ENCODE results near the gene NPM1. TPM values are rescaled to one million over a fixed set of nuclear protein-coding genes. Genes with fewer than 3 reads are reported as not detected.
A peak's percentile ranks its signal among the peaks of the same experiment; 100 is the strongest.
"Not testable (repeated sequence)": the region's sequence is repeated elsewhere in the genome, so short reads cannot be mapped to it uniquely, and the experiment has no call there.

NPM1 gene
- total RNA-seq, 2 experiments from 2014 or later, result 1,119 to 1,157 TPM

DNA sequence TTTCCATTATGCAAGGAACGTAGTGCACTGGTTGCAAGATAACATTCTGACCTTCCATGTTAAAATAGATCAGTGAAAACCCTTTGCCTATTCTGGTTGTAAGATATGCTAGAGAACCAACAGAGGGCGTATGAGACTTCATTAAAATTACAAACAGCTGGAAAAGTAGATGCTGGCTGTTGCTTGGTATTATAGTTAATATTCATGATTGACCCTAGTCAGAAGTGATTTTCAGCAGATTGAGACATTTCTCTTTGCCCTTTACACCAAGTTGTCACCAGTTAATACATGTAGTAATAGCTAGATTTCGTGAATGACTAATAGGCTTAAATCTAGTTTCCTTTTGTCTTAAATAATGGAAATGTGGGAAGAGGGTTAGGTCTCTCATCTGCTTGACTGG lies 18.0 kb downstream of the NPM1 start:
- Mint-ChIP-seq H3K27me3 (no peaks in the 10 kb centered on the region), H3K9me3 (no peaks in the 10 kb centered on the region), H3K4me3 (no peak overlapping the region), H3K36me3 (ENCODE audit: low read depth) (peaks cover 69% of the 10 kb centered on the region), H3K27ac (no peak overlapping the region), H3K4me1 (peaks cover 52% of the 10 kb centered on the region)
- DNase-seq, result no peak
- ChIA-PET CTCF (interaction anchor here (0.9 to 1.5 kb wide), 6 partner anchors 9 to 19 kb away, joined by 3 to 8 read pairs (median 4); no protein-coding TSS in a partner anchor), POLR2A (interaction anchor here (0.7 to 2.1 kb wide), 5 partner anchors 9 to 505 kb away, joined by 3 to 13 read pairs (median 3); no protein-coding TSS in a partner anchor)

DNA sequence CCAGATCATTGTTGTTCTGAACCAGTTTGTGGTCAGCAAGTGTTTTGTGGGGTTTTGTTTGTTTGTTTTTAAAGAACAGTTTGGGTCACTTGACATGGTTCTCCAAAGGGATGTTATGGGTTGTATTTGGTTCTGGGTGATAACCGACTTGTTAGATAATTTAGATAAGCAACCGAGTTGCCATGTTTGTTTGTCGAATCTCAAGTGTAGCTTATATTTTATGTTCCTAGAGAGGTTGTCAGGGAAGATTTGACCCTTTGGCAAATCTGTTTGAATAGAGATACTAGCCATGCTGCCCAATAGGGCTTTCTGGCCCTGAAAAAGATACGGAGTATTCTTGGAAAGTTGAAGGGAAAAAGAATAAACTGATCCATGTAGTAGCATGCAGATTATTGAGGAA lies 19.6 kb downstream of the NPM1 start:
- ChIA-PET POLR2A (no interaction called here), CTCF (interaction anchor here (4.6 kb wide), 1 partner anchor 11 kb away, joined by 17 read pairs; the partner anchor contains the start of gene FGF18)
- DNase-seq, result no peak
- H3K27me3 Mint-ChIP-seq, result no peaks in the 10 kb centered on the region
- no peak overlapping the region for H3K27ac Mint-ChIP-seq
- peaks cover 50% of the 10 kb centered on the region for H3K4me1 Mint-ChIP-seq
- no peak overlapping the region for H3K4me3 Mint-ChIP-seq
- no peaks in the 10 kb centered on the region for H3K9me3 Mint-ChIP-seq
- H3K36me3 Mint-ChIP-seq (ENCODE audit: low read depth), result peaks cover 68% of the 10 kb centered on the region

DNA sequence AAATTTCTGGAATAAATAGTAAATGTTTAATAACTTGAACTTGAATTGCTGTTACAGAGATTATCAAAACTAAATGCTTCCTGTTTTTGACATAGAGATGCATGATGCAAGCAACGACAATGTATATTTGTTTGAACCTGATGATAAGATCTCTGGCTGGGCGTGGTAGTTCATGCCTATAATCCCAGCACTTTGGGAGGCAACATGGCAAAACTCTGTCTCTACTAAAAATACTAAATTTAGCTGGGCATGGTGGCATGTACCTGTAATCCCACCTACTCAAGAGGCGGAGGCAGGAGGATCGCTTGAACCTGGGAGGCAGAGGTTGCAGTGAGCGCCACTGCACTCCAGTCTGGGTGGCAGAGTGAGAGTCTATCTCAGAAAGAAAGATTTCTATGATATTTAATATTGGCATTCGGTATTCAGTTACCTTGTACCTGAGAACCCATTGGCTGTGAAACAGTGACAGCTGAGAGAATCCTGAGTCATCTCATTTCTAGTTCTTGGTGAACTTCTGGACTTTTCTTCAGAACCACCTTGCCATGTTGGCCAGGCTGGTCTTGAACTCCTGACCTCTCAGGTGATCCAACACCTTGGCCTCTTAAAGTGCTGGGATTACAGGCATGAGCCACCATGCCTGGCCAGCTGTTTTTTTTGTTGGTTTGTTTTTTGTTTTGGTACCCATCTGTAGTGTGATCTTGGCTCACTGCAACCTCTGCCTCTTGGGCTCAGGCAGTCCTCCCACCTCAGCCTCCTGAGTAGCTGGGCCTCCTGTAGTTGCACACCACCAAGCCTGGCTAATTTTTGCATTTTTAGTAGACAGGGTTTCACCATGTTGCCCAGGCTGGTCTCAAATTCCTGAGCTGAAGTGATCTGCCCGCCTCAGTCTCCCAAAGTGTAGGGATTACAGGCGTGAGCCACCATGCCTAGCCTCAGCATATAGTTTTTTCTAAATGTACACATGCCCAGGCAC lies 21.8 kb downstream of the NPM1 start:
- POLR2A ChIA-PET, result interaction anchor here (4.4 kb wide), 1 partner anchor 21 kb away, joined by 32 read pairs; the partner anchor contains the start of gene NPM1
- Mint-ChIP-seq H3K27me3 (no peaks in the 10 kb centered on the region), H3K36me3 (ENCODE audit: low read depth) (peaks cover 74% of the 10 kb centered on the region), H3K9me3 (no peaks in the 10 kb centered on the region), H3K27ac (peak overlapping the region; percentile 71), H3K4me1 (peaks cover 51% of the 10 kb centered on the region), H3K4me3 (no peak overlapping the region)
- DNase-seq, result no peak
- CTCF ChIA-PET, result interaction anchor here (4.6 kb wide), 1 partner anchor 9 kb away, joined by 17 read pairs; the partner anchor contains the start of gene FGF18

DNA sequence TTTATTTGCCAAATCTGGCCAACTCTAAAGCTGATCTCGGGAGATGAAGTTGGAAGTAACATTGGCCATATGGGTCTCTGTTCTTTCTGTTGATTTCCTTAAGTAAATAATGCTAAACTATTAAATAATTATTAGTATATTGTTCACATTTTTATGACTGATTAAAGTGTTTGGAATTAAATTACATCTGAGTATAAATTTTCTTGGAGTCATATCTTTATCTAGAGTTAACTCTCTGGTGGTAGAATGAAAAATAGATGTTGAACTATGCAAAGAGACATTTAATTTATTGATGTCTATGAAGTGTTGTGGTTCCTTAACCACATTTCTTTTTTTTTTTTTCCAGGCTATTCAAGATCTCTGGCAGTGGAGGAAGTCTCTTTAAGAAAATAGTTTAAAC lies 22.5 kb downstream of the NPM1 start:
- Mint-ChIP-seq H3K36me3 (ENCODE audit: low read depth) (peaks cover 69% of the 10 kb centered on the region), H3K9me3 (no peaks in the 10 kb centered on the region), H3K4me1 (peaks cover 48% of the 10 kb centered on the region), H3K27ac (no peak overlapping the region), H3K4me3 (no peak overlapping the region), H3K27me3 (no peaks in the 10 kb centered on the region)
- ChIA-PET CTCF (interaction anchor here (4.6 kb wide), 1 partner anchor 8 kb away, joined by 17 read pairs; the partner anchor contains the start of gene FGF18), POLR2A (interaction anchor here (1.1 to 4.4 kb wide), 2 partner anchors 22 to 24 kb away, joined by 4 to 32 read pairs; partner anchors contain the start of gene NPM1)
- no peak for DNase-seq

DNA sequence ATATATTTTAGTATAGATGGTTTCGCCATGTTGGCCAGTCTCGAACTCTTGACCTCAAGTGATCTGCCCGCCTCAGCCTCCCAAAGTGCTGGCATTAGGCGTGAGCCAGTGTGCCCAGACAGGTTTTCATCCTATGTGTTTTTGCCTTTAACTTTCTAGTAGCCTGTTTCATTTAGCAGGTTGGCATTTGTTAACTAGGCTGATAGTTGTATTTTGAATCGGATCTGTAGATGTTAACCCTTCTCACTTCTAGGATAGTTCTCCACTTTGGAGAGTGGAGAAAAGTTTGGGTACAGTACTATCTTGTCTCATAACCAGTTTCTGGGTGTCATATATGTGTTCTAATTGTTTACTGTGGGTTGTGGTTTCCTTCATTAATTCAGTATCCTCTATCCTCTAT lies 24.5 kb downstream of the NPM1 start:
- ChIA-PET POLR2A (no interaction called here), CTCF (no interaction called here)

DNA sequence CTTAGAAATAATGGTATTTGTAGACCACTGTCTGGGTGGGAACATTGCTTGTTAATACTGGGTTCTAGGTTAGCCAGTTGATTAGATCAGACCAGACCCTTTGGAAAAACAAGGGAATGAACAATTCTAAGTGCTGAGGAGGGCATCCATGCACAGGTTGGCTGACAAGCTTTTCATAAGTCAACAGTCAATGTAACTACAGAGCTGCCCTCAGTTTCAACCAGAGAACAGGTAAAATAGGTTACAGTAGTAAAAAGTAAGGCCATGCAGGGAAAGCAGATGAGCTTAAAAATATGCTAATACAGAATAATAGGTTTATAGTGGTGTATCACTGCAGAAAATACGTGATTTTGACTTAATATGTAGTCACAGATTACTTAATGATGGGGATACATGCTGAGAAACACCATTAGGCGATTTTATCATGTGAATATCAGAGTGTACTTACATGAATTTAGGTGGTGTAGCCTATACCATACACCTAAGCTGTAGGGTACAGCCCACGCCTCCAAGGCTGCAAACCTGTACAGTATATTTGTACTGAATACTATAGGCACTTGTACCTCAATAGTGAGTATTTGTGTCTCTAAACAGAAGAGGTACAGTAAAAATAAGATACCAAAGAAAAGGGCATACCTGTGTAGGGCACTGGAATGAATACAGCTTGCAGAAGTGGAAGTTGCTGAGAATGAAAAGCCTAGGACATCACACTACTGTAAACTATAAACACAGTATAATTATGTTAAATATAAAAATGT lies 25.7 kb downstream of the NPM1 start:
- Mint-ChIP-seq H3K9me3 (no peaks in the 10 kb centered on the region), H3K4me3 (no peak overlapping the region), H3K27me3 (peaks cover under 1% of the 10 kb centered on the region), H3K36me3 (ENCODE audit: low read depth) (peaks cover 40% of the 10 kb centered on the region), H3K27ac (no peak overlapping the region), H3K4me1 (peaks cover 21% of the 10 kb centered on the region)
- POLR2A ChIA-PET, result interaction anchor here (0.7 to 0.8 kb wide), 3 partner anchors 20 to 33 kb away, joined by 3 to 5 read pairs (median 4); no protein-coding TSS in a partner anchor
- CTCF ChIA-PET, result interaction anchor here (2.8 kb wide), 1 partner anchor 8 kb away, joined by 8 read pairs; no protein-coding TSS in a partner anchor
- DNase-seq, result no peak

More for the DNA sequence above, 24.5 kb downstream of the NPM1 start:
- H3K36me3 Mint-ChIP-seq (ENCODE audit: low read depth), result peaks cover 52% of the 10 kb centered on the region
- no peaks in the 10 kb centered on the region for H3K27me3 Mint-ChIP-seq
- no peak overlapping the region for H3K27ac Mint-ChIP-seq
- H3K4me1 Mint-ChIP-seq, result peaks cover 33% of the 10 kb centered on the region
- no peak for DNase-seq
- no peak overlapping the region for H3K4me3 Mint-ChIP-seq
- no peaks in the 10 kb centered on the region for H3K9me3 Mint-ChIP-seq

DNA sequence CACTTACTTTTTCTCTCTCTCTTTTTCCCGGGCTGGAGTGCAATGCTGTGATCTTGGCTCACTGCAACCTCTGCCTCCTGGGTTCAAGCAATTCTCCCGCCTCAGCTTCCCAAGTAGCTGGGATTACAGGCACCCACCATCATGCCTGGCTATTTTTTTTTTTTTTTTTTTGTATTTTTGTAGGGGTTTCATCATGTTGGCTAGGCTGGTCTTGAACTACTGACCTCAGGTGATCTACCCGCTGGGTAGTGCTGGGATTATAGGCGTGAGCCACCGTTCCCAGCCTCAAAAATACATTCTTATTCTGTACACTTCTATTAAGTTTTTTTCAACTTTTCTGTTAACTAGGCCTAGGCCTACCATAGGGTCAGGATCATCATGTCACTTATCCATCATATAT lies 26.3 kb downstream of the NPM1 start:
- Mint-ChIP-seq H3K36me3 (ENCODE audit: low read depth) (peaks cover 35% of the 10 kb centered on the region), H3K4me1 (peaks cover 20% of the 10 kb centered on the region)
- not testable (repeated sequence) for H3K27me3 Mint-ChIP-seq, H3K9me3 Mint-ChIP-seq, DNase-seq, H3K27ac Mint-ChIP-seq, H3K4me3 Mint-ChIP-seq
- ChIA-PET POLR2A (interaction anchor here (0.8 to 1.0 kb wide), 2 partner anchors 22 to 34 kb away, joined by 3 read pairs; no protein-coding TSS in a partner anchor), CTCF (interaction anchor here (2.8 kb wide), 1 partner anchor 8 kb away, joined by 8 read pairs; no protein-coding TSS in a partner anchor)

DNA sequence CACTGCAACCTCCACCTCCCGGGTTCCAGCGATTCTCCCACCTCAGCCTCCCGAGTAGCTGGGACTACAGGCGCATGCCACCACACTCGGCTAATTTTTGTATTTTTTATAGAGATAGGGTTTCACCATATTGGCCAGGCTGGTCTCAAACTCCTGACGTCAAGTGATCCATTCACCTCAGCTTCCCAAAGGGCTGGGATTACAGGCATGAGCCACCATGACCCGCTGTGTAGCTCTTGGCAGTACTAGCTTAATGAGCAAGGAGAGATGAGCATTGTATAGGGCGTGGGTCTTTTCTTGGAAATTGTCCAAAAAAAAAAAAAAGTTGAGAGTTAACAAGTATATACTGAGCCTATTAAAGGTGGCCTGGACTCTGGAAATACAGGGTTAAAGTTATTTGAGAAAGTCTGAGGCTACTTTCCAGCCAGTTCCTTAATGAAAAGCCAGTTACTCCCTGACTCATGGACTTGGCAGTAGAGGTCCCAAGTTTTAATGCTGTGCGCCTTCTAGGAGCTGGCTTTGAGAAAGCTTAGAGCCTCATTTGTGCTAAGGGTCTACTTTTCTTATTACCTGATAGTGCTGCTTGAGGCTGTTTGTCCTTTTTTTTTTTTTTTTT lies 27.6 kb downstream of the NPM1 start:
- Mint-ChIP-seq H3K4me3 (no peak overlapping the region), H3K27me3 (peaks cover 8% of the 10 kb centered on the region), H3K27ac (no peak overlapping the region), H3K36me3 (ENCODE audit: low read depth) (peaks cover 26% of the 10 kb centered on the region), H3K9me3 (no peaks in the 10 kb centered on the region), H3K4me1 (peaks cover 15% of the 10 kb centered on the region)
- CTCF ChIA-PET, result interaction anchor here (2.8 kb wide), 1 partner anchor 10 kb away, joined by 8 read pairs; no protein-coding TSS in a partner anchor
- no peak for DNase-seq
- POLR2A ChIA-PET, result interaction anchor here (1.0 kb wide), 1 partner anchor 23 kb away, joined by 3 read pairs; no protein-coding TSS in a partner anchor

DNA sequence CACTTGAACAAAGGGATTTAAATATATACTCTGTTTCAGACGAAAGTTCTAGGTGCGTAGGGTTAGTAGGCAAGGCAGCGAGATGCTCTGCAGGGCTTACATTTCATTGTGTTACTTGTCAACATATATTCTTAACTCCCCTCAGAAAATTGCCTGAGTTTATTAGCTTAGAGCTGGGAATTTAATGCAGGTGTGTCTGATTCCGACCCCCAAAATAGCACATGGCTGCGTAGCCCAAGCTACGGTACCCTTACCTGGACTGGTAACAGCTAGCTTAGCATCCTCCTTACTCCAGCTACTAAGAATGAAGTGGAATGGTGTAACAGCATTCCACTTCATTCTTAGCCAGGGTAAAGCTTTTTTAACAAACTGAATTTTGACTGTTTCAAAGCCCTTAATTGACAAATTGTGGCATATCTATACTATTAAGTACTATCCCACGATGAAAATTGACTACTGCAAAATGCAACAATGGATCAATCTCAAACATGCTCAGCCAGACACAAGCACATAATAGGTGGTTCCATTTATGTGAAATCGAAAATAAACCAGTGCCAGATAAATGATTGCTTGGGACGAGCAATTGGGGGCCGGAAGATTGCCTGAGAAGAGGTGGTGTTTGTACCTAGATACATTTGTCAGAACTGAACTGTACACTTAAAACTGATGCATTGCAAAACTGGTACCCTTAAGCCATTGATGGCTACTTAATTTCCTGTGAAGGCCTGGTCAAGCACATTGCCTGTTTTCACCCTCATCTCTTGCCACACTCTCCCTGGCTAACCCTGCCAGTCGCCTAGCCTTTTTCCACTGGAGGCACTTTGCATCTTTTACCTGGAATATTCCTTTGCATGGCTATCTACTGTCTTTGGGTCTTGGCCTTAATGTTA lies 28.8 kb downstream of the NPM1 start:
- H3K27ac Mint-ChIP-seq, result no peak overlapping the region
- DNase-seq, result peak; percentile 5
- ChIA-PET POLR2A (interaction anchor here (1.0 kb wide), 1 partner anchor 18 kb away, joined by 3 read pairs; no protein-coding TSS in a partner anchor), CTCF (interaction anchor here (2.8 kb wide), 1 partner anchor 11 kb away, joined by 8 read pairs; no protein-coding TSS in a partner anchor)
- peaks cover 17% of the 10 kb centered on the region for H3K27me3 Mint-ChIP-seq
- peaks cover 19% of the 10 kb centered on the region for H3K4me1 Mint-ChIP-seq
- no peaks in the 10 kb centered on the region for H3K9me3 Mint-ChIP-seq
- peaks cover 16% of the 10 kb centered on the region for H3K36me3 Mint-ChIP-seq (ENCODE audit: low read depth)
- H3K4me3 Mint-ChIP-seq, result no peak overlapping the region

DNA sequence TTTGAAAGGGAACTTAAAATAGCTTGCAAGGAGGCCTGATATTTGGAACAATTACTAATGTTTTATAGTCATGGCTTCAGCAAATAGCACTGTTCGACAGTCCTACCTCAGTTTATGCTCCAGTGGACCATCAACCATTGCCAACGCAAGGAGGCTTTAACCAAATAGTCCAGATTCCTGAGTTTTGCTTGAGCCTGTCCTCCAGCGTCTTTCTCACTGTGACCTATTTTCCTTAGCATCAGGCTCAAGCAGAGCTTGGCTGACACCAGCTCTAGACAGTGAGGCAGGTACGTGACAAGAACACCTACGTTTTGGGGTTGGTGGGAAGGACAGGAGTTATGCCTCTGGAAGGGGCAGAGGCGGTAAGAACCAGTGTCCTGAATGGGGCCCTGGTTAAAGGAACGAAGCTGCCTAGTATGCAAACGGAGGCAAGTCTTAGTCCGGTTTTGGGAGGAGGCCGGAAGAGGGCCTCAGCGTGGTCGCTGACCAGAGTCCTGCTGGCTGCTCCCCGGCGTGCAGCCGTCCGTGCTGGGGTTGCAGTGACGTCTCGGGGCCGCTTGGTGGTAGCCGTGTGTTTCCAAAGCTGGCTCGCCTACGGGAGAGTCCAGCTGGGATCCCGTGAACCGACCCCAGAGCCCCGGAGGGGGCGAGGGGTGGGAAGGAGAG lies 30.8 kb downstream of the NPM1 start:
- H3K27ac Mint-ChIP-seq, result no peak overlapping the region
- ChIA-PET POLR2A (interaction anchor here (0.9 to 2.1 kb wide), 5 partner anchors 19 to 64 kb away, joined by 3 to 11 read pairs (median 4); partner anchors contain the start of gene NPM1), CTCF (interaction anchor here (0.7 to 2.6 kb wide), 14 partner anchors 9 to 641 kb away, joined by 3 to 22 read pairs (median 4); no protein-coding TSS in a partner anchor)
- DNase-seq, result peak; percentile 64
- no peaks in the 10 kb centered on the region for H3K9me3 Mint-ChIP-seq
- H3K36me3 Mint-ChIP-seq (ENCODE audit: low read depth), result no peaks in the 10 kb centered on the region
- peaks cover 10% of the 10 kb centered on the region for H3K4me1 Mint-ChIP-seq
- peaks cover 30% of the 10 kb centered on the region for H3K27me3 Mint-ChIP-seq
- peak overlapping the region; percentile 64 for H3K4me3 Mint-ChIP-seq

Measured in activated CD4-positive, alpha-beta memory T cell treated with anti-CD3 and anti-CD28 coated beads, Interleukin-2, amount 10 ng/mL, durations not matched to agents 7 days and 5 days (primary cell).